SU-DHL-6 (cell line): Measurements from ENCODE around the gene ZNF536.

ENCODE experiments used
- CTCF ChIP-seq: fragments of 200-600 bp; sonication (generic); IDR thresholded peaks from one replicate; pipeline ENCODE4 v1.5.1; 2017; ENCODE audit warnings: antibody characterized with exemption, mild to moderate bottlenecking, low read length, moderate library complexity; ENCODE audit not compliant: insufficient read depth, poor library complexity, severe bottlenecking
- EZH2phosphoT487 ChIP-seq: fragments of 200-600 bp; sonication (generic), shearing (Covaris generic); conservative IDR thresholded peaks from 2 replicates; pipeline ENCODE4 v1.6.1; 2018; ENCODE audit warnings: mild to moderate bottlenecking, antibody characterized with exemption, low read length, moderate library complexity, mixed read lengths

GRCh38 chr19:30386551-30387143, 14.5 kb downstream of the ZNF536 start:
- no peak for TF ChIP-seq CTCF
- no peak for TF ChIP-seq EZH2phosphoT487
